ENCODE data around the gene ATP1B1. TPM values are rescaled to one million over a fixed set of nuclear protein-coding genes. Genes with fewer than 3 reads are reported as not detected.

ATP1B1 gene
- total RNA-seq, 4 donors from 2014 or later, result 87.0 to 222 (median 153) TPM

GRCh38 chr1:169149555-169150286 lies 43.2 kb downstream of the ATP1B1 start:
- 89 to 90% methylated on average over 2 of the region's 2 CpGs for WGBS, 2 donors
- Histone ChIP-seq H3K9me3 (no peaks in the 10 kb centered on the region), H3K27ac (no peak overlapping the region), H3K4me3 (no peak overlapping the region), H3K4me1 (no peaks in the 10 kb centered on the region), H3K27me3 (no peaks in the 10 kb centered on the region), H3K36me3 (no peaks in the 10 kb centered on the region)
- TF ChIP-seq POLR2A (IDR thresholded peaks at IDR 0.05) (no peak), CTCF (IDR thresholded peaks at IDR 0.05) (no peak)
- no peak for DNase-seq
- intact Hi-C loops (cut with DNase I), result no loop called here

- no peaks in the 10 kb centered on the region for H3K9me3 ChIP-seq
- H3K36me3 ChIP-seq, result no peaks in the 10 kb centered on the region
- no peak overlapping the region for H3K4me3 ChIP-seq
- intact Hi-C loops (cut with DNase I), result no loop called here
- no peak overlapping the region for H3K27ac ChIP-seq
- no peak for DNase-seq
- H3K27me3 ChIP-seq, result no peaks in the 10 kb centered on the region
- no peaks in the 10 kb centered on the region for H3K4me1 ChIP-seq
- TF ChIP-seq POLR2A (IDR thresholded peaks at IDR 0.05) (no peak), CTCF (IDR thresholded peaks at IDR 0.05) (no peak)
- 70 to 100% methylated on average over 2 to 4 of the region's 4 CpGs for WGBS, 2 donors
Measured at GRCh38 chr1:169150641-169151337, 44.3 kb downstream of the ATP1B1 start.

GRCh38 chr1:169151338-169151837 lies 44.9 kb downstream of the ATP1B1 start:
- no peak overlapping the region for H3K27ac ChIP-seq
- DNase-seq, result no peak

GRCh38 chr1:169155675-169156074 lies 49.2 kb downstream of the ATP1B1 start:
- intact Hi-C loops (cut with DNase I), result no loop called here
- Histone ChIP-seq H3K4me3 (no peak overlapping the region), H3K4me1 (no peaks in the 10 kb centered on the region), H3K27me3 (no peaks in the 10 kb centered on the region), H3K9me3 (no peaks in the 10 kb centered on the region), H3K36me3 (no peaks in the 10 kb centered on the region), H3K27ac (no peak overlapping the region)
- TF ChIP-seq CTCF (IDR thresholded peaks at IDR 0.05), result no peak
- no peak for TF ChIP-seq POLR2A (IDR thresholded peaks at IDR 0.05)
- WGBS, 2 donors, result 100% methylated on average over 1 of the region's 1 CpG
- no peak for DNase-seq

More at GRCh38 chr1:169151338-169151837, 44.9 kb downstream of the ATP1B1 start:
- Histone ChIP-seq H3K4me1 (no peaks in the 10 kb centered on the region), H3K36me3 (no peaks in the 10 kb centered on the region), H3K9me3 (no peaks in the 10 kb centered on the region), H3K4me3 (no peak overlapping the region), H3K27me3 (no peaks in the 10 kb centered on the region)
- intact Hi-C loops (cut with DNase I), result no loop called here
- WGBS, 2 donors, result 90 to 92% methylated on average over 3 to 4 of the region's 5 CpGs
- TF ChIP-seq POLR2A (IDR thresholded peaks at IDR 0.05) (no peak), CTCF (IDR thresholded peaks at IDR 0.05) (no peak)

GRCh38 chr1:169156580-169156979 lies 50.1 kb downstream of the ATP1B1 start:
- Histone ChIP-seq H3K27ac (no peak overlapping the region), H3K9me3 (no peaks in the 10 kb centered on the region), H3K4me3 (no peak overlapping the region), H3K4me1 (peaks cover 0 to 8% (median 0%) of the 10 kb centered on the region in 3 donors), H3K27me3 (no peaks in the 10 kb centered on the region), H3K36me3 (no peaks in the 10 kb centered on the region)
- DNase-seq, result no peak
- 59 to 89% methylated on average over 3 of the region's 3 CpGs for WGBS, 2 donors
- intact Hi-C loops (cut with DNase I), result no loop called here
- no peak for TF ChIP-seq POLR2A (IDR thresholded peaks at IDR 0.05)
- no peak for TF ChIP-seq CTCF (IDR thresholded peaks at IDR 0.05)
